NB4 (cell line): ENCODE measurements around the gene PTCH2.
"Not testable (repeated sequence)": the region's sequence is repeated elsewhere in the genome, so short reads cannot be mapped to it uniquely, and the experiment has no call there.

Source experiments
- DNase-seq: peaks from one replicate; pipeline ENCODE4 v3.0.0; 2010; ENCODE audit warnings: low read depth
- H3K4me3 ChIP-seq: one replicate; pipeline ENCODE4 v1.5.1; 2011; ENCODE audit warnings: mild to moderate bottlenecking, low read depth, low read length, moderate library complexity
- CTCF ChIP-seq: IDR thresholded peaks from one replicate; pipeline ENCODE4 v1.5.1; 2012; ENCODE audit warnings: low read depth, low read length
- MAX ChIP-seq: IDR thresholded peaks from 2 replicates; pipeline ENCODE4 v1.6.1; 2011; ENCODE audit warnings: low read depth, low read length
- MYC ChIP-seq: IDR thresholded peaks from 2 replicates; pipeline ENCODE4 v1.6.1; 2011; ENCODE audit warnings: low read depth, low read length
- POLR2A ChIP-seq: IDR thresholded peaks from 2 replicates; pipeline ENCODE4 v1.6.1; 2011; ENCODE audit warnings: mild to moderate bottlenecking; ENCODE audit not compliant: insufficient read length; ENCODE audit errors: extremely low read depth

Gene PTCH2

GRCh38 chr1:44839576-44839975, 3.5 kb downstream of the PTCH2 start:
- no peak overlapping the region for H3K4me3 ChIP-seq
- no peak for DNase-seq
- TF ChIP-seq CTCF = no peak
- no peak for TF ChIP-seq POLR2A
- no peak for TF ChIP-seq MYC
- TF ChIP-seq MAX = no peak

DNA sequence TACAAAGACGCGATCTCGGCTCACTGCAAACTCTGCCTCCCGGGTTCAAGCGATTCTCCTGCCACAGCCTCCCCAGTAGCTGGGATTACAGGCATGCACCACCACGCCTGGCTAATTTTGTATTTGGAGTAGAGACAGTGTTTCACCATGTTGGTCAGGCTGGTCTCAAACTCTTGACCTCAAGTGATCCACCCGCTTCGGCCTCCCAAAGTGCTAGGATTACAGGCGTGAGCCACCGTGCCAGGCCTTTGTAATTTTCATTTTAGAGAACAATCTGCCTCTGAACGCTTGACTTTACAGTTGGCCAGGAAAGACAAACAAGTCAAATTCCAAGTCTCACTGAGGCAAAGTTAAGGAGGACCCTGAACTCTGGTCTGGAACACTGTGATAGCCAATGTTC, 4.8 kb downstream of the PTCH2 start:
- not testable (repeated sequence) for H3K4me3 ChIP-seq, DNase-seq

DNA sequence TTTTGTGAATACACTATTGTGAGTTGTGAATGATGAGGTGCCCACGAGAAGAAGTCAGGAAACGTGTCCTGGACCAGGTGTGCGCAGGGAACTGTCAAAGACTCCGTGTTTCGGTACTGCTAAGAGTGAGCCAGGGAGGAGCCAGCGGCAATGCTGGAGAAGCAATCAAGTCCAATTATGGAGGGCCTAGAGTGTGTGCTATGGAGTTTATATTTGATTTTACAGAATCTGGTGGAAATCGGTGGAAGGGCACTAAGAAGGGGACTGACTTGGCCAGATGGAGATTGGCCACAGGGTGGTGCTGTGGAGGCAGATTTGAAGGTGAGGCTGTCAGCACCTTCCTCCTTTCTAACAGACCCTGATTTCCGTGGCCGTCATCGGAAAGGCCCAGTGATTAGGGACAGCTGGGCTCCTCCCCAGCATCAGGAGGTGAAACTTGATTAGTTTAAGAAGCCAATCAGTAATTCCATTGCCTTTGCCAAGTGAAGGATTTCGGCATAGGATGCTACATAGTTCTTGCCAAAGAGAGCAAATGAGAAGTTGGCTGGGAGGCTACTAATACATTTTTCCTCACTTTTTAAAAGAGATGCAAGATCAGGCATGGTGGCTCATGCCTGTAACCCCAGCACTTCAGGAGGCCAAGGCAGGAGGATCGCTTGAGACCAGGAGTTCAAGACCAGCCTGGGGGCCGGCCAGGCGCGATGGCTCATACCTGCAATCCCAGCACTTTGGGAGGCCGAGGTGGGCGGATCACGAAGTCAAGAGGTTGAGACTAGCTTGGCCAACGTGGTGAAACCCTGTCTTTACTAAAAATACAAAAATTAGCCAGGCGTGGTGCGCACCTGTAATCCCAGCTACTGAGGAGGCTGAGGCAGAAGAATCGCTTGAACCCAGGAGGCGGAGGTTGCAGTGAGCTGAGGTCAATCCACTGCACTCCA, 7.0 kb downstream of the PTCH2 start:
- no peak overlapping the region for H3K4me3 ChIP-seq
- TF ChIP-seq MAX (no peak), POLR2A (no peak), CTCF (peak; percentile 84)
- peak; percentile 82 for DNase-seq

DNA sequence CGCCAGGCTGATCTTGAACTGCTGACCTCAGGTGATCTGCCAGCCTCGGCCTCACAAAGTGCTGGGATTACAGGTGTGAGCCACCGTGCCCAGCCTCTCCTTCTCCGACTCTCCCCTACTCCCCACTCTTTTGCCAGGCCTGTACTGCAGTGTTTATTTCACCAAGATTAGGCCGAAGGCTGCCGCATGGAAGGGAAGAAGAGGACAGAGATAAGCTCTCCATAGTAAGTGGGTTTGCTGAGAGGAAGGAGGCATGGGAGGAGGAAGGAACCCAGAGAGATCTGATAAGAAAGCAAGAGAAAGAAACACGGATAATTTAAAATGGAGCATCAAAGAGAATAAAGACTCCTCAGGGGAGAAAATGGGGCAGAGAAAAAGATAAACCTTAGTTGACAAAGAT, 8.7 kb downstream of the PTCH2 start:
- H3K4me3 ChIP-seq = no peak overlapping the region
- no peak for DNase-seq
- TF ChIP-seq CTCF (no peak), POLR2A (no peak), MYC (no peak), MAX (no peak)

GRCh38 chr1:44832056-44832705, 10.9 kb downstream of the PTCH2 start:
- TF ChIP-seq CTCF (no peak), MAX (no peak), POLR2A (no peak), MYC (no peak)
- no peak for DNase-seq
- no peak overlapping the region for H3K4me3 ChIP-seq

DNA sequence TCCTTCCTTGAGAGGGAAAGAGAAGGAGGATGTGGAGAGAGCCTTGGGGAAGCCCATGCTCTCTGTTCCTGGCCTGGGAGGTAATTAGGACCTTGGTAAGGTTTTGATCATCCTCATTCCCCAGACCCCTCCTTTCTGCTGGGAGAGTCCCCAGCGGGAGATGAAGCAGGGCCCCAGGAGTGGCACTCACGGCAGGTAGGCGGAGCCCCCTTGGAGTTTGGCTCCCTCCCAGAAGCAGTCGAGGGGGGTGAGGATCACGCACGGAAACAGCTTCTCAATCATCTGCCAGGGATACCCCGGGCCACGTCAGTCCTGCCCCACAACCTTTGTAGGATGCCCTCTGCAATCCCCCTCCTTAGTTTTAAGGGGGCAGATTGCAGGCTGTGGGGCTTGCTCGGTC, 11.5 kb downstream of the PTCH2 start:
- no peak overlapping the region for H3K4me3 ChIP-seq
- no peak for DNase-seq
- TF ChIP-seq CTCF = no peak
- TF ChIP-seq MAX = no peak
- no peak for TF ChIP-seq POLR2A
- no peak for TF ChIP-seq MYC
